Activated T-cell treated with anti-CD3 and anti-CD28 coated beads for 24 hours (primary cell): Measurements from ENCODE around the gene EPHA7.
A peak's percentile ranks its signal among the peaks of the same experiment; 100 is the strongest.

Experiments
- DNase-seq: peaks from one replicate; pipeline ENCODE4 v3.0.0-alpha.2; 2020; ENCODE audit warnings: low read depth

The EPHA7 gene

GRCh38 chr6:93419304-93420162 is at the start of gene EPHA7:
EPHA7 (minus strand) TSS chr6:93419559; CDS start chr6:93419341, 218 bp downstream.
- peak; percentile 43 for DNase-seq

DNA sequence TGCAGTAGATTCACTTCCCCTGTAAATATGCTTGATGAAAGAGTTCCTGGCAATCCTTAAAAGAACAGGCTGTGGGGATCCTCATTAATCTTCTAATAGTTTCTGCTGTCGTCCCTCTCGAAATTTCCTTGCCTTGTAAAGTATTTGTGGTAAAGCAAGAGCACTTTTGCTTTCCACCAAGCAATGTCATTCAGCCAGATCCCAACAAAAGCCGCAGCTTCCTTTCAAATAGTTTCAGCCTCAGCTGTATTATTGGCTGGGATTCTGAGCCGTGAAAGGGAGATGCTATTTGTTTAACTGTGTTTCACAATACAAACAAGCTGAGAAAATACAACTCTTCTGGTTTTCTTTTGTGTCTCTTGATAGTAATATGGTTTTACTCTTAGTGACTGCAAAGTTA is 48.9 kb upstream of the EPHA7 start:
- DNase-seq: no peak

DNA sequence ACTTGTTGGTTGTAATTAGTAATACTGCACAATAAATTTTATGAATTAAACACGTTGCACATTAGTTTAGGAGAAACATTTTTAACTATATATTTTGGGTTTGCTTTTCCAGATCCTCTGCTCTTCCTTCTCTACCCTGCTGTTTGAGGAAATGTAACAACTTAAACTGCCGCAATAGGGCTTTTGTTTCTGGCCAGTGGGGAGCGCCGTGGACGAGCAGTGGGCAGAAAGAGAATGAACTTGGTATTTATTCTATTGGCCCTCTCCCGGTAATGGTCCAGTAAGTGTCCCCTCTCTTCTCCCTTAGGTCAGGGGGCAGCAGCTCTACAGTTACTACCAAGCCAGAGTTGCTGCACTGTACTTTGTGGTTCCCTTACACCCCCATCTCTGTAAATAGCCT is 35.2 kb upstream of the EPHA7 start:
- no peak for DNase-seq

- DNase-seq: no peak
These were observed 34.6 kb upstream of the EPHA7 start for GRCh38 chr6:93453956-93454355.

GRCh38 chr6:93447874-93448273 is 28.5 kb upstream of the EPHA7 start:
- no peak for DNase-seq

DNA sequence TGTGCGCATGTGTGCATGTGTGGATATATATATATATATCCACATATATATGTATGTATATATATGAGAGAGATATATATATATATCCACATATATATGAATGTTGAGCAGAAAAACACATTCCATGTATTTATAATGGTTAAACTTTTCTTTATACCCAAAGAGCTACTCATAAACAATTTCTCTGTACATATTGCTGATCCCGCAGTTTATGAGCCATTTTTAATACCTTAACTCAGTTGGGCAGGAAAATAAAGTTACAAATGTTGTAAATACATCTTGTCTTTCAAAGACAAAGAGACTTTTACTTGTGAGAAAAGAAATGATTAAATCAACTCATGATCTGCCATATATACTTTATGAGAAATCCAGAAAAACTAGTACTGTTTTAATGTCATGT is 18.1 kb upstream of the EPHA7 start:
- no peak for DNase-seq

GRCh38 chr6:93433592-93433991 is 14.2 kb upstream of the EPHA7 start:
- DNase-seq: no peak

- no peak for DNase-seq
These were observed 5.1 kb upstream of the EPHA7 start for GRCh38 chr6:93424303-93425064.

GRCh38 chr6:93423542-93423941 is 4.2 kb upstream of the EPHA7 start:
- no peak for DNase-seq

- no peak for DNase-seq
These were observed 920 bp upstream of the EPHA7 start for GRCh38 chr6:93420163-93420795.

DNA sequence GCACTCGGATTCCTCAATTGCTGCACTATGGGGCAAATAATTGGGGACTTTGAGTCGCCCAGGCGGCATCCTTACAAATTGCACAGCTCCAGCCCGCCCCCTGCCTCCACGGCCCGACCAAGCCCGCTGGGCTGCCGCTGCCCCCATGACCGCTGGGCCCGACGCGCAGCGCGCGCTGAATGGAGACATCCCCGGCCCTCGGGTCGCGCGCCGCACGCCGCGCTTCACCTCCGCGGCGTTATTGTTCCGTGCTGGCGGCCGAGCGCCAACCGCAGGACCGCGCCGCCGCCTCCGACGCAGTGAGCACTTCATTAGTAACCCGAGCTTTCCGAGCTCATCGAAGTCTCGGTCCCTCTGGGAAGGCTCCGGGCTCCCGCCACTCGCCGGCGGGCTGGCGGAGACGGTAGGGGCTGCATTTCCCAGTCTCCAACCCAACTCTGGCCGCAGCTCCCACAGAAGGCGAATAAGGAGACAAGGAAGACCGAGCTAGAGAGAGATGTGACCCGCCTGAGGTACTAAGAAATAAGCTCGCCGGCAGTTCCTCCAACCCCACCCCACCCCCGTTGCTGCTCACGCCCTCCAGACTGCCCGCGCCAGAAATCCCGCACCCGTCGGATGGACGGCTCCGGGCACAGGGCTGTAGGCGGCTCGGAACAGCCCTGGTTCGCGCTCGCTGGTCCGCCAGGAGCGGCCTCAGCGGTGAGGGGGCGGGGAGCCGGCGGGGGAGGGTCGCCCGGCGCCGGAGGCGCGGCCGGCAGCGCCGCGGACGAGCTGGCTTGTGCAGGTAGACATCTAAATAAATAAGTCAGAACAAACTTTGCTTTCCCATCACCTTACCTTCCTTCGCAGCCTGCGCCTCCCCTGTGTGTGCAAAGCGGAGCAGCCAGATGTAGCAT is 703 bp downstream of the EPHA7 start:
- no peak for DNase-seq

DNA sequence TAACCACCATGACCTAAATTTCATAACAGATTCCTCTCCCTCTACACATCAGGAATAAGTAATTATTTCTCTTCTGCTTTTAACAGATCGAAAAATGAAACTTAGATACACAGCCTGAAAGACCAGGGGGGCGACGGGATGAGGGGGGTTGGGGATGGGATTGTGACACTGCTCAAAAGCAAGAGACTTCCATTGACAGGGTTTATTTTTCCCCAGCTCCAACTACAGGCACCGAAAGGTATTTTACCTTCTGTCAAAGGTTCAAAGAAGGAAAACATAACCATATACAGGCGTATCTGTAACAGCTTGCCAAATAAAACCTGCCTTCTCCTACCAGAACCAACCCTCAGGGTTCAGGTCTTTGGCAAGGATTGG is 1.3 kb downstream of the EPHA7 start:
- no peak for DNase-seq

GRCh38 chr6:93417421-93418013 is 1.8 kb downstream of the EPHA7 start:
- DNase-seq: no peak

GRCh38 chr6:93416571-93417420 is 2.6 kb downstream of the EPHA7 start:
- DNase-seq: no peak

DNA sequence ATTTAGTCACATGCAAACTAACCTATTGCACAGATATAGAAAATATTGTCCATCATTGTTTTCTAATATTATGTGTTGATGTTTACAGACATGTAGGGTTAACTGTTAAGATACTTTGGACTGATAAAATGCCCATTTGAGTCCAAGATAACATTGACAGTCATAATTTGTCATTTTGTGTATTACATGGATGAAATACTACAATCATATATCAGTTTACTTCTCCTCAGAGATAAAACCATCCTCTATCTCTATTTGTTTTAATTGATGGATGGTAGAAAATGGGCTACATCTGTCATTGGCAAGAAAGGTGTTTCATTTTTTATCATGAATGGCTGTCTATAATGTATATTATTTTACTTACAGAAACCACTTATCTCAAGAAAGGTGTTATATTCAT is 6.2 kb downstream of the EPHA7 start:
- DNase-seq: no peak

GRCh38 chr6:93412452-93412851 is 6.9 kb downstream of the EPHA7 start:
- no peak for DNase-seq

DNA sequence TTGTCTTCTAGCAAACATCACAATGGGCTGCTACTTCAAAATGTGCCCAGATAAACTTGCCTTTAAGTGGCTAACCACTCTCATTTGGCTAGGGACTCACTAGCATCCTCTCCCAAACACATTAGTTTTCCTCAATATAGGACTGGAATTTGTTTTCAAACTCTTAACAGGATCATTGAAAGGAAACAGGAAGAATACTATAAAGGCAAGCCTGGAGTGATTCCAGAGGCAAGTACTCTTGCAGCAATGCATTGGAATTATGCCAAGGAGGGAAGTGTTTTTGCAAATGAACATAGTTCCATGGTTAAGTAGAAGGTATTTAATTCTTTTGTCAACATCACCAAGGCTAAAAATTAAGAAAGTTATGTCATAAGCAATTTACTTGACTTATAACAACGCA is 12.2 kb downstream of the EPHA7 start:
- DNase-seq: no peak

GRCh38 chr6:93403390-93403789 is 16.0 kb downstream of the EPHA7 start:
- DNase-seq: no peak

DNA sequence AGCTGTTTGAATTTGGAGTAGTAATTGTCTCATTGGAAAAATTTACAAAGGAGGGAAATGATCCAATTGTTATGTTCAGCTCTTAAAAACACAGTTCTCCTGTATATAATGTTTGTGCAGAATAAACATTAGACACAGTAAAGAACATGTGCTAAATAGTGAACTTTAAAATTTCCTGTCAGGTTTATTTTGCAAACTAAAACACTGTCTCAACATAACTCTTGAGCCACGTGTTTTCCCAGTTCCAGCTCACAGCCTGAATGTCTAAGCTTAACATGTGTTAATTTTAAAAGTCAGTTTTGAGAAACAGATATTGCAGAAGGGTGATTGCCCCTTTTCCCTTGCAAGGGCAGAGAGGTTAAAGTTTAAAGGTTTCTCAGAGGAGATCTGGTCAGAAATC is 20.6 kb downstream of the EPHA7 start:
- DNase-seq: no peak

DNA sequence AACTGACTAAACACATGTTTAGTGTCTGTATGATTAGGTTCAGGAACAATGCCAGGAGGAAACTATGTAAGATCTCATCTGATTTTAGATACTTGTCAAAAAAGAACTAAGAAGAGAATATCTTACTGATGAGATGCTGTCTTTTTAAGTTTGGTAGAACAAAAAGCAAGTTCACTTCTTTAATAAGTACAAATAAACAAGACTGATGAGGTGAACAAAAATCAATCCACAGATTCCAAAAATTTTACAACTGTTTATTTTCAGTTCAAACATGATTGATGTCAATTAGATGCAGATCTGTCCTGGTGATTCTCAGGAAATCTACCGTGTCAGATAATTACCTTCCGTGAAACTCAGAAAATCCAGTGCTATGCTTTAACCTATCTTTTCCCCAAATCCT is 24.9 kb downstream of the EPHA7 start:
- no peak for DNase-seq
